GM21825 (cell line): ENCODE results near the gene TRMT5.

Source experiments
- ATAC-seq: cut with Tn5 transposase; IDR thresholded peaks from one replicate; pipeline ENCODE4 v1.9.1; 2021; ENCODE audit warnings: mild to moderate bottlenecking, moderate library complexity; ENCODE audit not compliant: unreplicated experiment

The TRMT5 gene, protein sequence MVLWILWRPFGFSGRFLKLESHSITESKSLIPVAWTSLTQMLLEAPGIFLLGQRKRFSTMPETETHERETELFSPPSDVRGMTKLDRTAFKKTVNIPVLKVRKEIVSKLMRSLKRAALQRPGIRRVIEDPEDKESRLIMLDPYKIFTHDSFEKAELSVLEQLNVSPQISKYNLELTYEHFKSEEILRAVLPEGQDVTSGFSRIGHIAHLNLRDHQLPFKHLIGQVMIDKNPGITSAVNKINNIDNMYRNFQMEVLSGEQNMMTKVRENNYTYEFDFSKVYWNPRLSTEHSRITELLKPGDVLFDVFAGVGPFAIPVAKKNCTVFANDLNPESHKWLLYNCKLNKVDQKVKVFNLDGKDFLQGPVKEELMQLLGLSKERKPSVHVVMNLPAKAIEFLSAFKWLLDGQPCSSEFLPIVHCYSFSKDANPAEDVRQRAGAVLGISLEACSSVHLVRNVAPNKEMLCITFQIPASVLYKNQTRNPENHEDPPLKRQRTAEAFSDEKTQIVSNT

DNA sequence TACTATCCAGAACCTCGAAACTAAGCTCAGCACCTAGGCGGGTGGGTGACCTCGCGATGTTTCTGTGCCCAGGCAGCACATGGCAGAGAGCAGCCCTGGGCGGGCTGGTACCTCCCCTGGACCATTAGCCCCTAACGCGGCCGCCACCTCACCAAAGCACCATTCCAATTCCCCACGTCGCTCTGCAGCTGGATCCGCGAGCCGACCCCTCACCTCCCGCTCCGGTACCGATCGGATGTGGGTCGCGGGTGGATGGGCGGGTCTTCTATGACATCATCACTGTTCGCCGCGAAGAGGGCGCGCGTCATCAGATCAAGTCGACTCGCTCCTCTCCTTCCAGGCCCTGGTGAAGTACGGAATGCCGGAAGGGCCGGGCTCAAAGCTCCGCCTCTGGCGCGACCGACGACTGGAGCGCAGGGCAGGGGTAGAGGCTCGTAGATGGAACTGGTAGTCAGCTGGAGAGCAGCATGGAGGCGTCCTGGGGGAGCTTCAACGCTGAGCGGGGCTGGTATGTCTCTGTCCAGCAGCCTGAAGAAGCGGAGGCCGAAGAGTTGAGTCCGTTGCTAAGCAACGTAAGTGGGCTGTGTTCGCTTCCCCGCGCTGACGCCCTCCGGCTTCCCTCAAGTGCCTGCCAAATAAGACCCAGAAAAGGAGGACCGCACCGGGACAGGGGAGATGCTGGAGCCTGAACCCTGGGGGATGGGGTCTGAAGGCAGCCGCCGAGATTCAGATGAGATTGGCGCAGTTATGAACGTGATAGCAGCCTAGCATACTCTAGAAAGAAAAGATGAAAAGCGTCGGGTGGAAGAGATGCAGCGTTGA lies at the start of gene TRMT5, which contains the start of gene SLC38A6:
TRMT5 (minus strand) TSS at position 269 of the 822 bp plus-strand sequence; CDS start at position 163, 106 bp downstream.
SLC38A6 (plus strand) TSS at position 435 of the 822 bp plus-strand sequence; CDS start at position 468, 33 bp downstream.
- peak; percentile 82 for ATAC-seq

DNA sequence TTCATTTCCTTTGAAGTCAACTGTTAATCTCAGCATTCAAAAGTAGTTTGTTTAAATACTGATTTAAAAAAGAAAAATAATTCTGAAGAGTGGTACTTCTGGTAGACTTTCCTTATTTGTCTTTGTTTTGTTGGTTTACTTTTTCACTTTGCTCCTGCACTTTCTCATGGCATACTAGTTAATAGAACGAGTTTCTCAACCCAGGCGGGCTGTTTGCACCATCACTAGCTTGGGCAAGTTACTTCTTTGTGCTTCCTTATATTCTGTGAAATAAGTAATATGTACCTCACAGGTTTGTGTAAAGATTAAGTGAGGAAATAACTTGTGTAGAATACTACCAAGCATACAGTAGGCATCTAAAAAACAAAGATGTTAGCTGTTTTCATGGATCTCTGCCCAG lies 45.6 kb upstream of the TRMT5 start:
- no peak for ATAC-seq

DNA sequence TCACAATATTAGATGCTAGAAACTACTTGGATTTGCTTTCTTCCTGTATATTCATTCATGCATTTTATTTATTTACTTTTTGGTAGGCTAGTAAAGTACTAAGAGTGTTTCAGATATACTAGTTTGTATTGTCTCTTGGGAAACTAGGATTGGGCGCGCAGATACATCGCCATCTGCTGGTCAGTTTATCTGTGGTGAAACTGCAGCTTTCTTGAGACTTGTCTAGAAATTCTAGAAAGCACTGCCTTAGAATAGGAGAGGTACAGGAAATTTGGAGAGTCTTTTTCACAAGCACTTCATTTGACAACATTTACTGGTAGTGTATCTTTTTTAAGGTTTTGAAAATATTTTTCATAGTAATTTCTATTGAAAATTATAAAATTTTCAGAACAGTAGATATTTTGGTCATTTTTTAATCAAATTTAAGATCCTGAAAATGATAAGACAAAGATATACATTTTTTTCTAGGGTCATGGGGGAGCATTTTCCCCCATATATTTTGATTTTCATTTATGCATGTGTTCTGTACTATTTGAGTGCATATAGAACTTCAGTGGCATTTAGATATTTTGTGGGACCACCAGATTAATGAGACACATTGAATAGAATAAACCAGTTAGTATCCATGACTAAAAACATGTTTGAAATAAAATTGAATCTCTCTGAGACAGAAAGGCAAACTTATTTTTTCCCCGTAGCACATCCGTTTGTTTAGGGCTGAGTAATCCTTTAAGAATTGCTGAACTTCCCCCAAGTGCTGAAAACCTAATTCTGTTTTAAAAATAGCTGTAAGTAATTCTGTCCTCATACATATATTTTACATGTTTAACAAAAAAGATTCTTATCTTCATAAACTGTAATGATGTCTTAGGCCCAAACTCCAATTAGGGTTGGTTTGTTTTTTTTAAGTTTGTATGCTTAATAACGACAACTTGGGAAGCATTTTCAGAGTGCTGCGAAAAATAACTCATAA lies 44.7 kb upstream of the TRMT5 start:
- no peak for ATAC-seq

DNA sequence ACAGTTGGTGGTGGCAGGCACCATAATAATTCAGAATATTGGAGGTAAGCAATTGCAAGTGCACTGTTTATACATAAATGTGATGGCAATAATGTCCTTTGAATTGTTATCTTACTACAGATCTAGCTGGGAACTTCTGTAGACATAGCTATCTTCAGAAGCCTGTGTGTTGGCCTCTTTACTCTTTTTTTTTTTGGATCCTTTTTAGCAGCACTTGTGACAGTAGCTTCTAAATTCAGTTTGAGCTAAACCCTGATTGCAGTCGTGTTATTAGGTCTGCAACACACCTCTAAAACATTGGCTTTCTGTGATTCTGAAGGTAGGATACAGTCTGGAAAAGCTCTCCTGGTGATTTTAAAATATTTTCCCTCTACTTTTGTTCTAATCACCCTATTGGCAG lies 38.7 kb upstream of the TRMT5 start:
- ATAC-seq: no peak

DNA sequence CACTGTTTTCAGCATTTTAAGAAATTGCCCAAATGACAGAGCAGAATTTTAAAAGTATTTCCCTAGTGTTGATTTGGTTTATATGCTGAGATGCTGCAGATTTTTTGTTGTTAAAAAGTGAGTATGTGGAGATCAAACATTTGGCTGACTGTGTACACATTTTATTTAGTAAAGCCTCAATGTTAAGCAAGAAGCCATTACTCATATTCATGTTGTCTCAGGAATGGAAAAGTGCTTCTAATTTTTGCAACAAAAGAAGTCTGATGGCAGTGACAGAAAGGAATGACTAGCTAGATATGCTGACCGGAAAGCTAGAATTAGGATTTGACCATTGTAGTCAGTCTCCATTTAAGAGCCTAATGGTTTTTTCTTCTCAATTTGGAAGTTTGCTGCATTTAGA lies 22.7 kb upstream of the TRMT5 start:
- ATAC-seq: no peak

DNA sequence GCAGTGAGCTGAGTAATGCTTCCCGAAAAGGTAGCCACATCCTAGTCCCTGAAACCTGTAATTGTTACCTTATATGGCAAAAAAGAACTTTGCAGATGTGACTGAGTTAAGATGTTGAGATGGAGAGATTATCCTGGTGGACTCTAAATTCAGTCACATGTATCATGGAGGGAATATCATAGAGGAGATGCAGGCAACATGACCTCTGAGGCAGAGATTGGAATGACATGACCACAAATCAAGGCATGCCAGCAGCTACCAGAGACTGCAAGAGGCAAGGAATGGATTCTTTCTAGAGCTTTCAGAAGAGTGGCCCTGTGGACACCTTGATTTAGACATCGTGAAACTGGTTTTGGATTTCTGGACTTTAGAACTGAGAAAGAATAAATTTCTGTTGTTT lies 18.7 kb upstream of the TRMT5 start:
- no peak for ATAC-seq

DNA sequence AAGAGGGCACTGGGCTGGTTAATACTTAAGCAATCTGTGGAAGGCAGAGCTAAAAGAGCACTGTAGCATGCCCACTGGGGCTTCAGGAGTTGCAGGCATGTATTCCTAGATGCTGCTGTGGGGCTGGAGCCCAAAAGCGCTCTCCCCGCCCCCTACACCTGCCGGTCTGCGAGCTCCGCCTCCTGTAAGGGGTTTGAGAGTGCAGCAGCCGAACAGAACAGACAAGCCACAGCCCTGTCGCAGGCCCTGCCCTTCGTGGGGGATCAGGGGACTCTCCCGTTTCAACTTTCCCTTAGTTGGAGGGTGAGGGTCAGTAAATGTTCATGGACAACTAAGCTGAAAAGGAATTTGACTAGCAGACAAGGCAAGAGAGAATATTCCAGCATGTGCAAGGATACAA lies 17.7 kb upstream of the TRMT5 start:
- ATAC-seq: no peak

DNA sequence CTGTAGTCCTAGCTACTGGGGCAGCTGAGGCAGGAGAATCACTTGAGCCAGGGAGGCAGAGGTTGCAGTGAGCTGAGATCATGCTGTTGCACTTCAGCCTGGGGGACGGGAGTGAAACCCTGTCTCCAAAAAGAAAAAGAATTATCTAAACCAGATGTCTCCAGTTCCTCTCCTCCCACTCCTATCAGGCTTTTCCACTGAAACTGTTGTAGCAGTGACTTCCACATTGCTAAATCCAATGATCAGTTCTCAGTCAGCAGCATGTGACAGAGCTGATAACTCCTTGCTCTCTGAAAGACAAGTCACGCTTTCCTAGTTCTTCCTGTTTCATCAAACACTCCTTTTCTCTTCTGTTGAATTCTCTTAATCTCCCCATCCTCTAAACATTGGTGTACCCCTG lies 8.7 kb upstream of the TRMT5 start:
- no peak for ATAC-seq

DNA sequence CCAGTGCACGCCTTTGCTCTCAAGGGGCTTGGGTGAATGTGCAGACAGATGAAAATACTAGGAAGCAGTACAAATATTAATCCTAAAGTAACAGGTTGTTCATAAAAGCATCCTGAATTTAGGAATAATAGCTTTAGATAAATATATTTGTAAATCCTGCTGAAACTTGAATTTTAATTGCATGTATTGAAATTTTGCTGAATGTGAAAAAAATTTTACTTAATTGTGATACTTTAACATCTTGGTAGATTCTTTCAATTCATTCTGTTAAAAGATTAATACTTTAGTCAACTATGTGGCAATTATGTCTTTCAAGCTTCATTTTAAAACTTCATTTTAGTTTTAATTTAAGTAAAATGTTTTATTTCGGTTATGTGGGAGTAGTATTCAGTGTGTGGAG lies 5.6 kb upstream of the TRMT5 start:
- no peak for ATAC-seq

DNA sequence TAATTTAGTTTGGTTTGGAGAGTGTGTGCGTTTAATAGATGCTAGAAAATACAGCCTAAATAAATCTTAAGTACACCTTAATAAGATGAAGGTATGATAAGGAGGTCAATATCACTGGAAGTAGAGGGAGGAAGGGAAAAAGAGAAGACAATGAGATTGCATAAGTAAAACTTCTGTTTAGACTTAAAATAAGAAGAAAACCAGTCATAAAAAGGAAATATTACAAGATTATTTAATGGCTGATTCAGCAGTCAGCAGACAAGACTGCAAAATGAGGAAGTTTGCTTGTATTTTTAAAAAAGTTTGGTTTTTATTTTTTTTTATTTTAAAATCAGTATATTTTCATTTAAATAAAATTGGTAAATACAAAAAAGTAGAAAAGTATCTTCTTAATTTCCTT lies 3.3 kb upstream of the TRMT5 start:
- no peak for ATAC-seq

DNA sequence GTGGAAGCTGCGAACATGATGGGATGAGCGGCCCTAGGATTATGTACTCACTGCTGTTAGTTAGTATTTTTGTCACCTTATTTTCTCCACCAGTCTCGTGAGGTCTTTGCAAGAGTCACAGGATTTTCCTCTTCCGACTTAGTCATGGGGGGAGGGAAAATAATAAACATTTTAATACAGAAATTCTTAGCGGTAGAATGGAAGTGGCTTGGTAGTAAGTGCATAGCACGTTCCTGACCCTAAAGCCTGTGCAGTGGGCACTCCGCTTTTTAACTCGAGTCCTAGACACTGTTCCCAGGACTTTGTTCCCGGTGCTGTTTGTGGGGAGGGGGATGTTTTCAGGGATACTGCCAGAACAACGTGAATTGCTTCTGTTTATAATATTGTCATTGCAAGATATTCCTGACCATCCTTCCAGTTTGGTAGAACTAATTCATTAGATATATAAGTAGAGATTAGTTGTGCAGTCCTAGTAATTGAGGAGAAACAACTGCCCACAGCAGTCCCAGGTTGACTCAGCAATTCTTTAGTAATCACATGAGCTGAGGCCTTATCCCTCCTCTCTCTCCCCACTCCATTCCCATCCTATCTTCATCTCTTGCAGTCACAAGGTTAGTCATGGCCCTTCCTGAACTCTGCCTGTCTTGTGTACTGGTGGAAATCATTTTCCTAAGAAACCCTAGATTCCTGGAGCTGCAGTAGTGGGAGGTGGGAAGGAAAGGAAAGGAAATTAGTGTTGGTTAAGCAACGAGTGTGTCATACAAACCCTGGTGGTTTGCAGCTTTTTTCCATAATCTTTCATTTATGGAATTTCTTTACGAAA lies 965 bp upstream of the TRMT5 start:
- ATAC-seq: no peak

DNA sequence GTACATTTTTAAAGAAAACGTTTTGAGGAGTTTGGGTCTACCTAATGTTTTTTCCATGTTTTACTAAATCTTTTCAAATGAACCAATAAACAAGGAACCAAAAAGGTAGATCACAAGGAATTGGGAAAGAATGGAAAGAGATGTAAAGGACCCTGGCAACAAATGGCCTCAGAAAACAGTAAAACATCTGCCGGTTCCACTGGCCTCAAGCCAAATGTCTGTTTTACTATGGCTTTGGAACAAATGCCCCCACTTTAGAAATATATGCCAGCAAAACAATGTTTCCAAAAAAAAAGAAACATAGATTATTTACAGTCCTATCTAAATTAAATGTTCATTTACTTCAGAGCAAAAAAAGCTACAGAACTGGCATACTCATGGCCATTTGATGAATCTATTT lies 3.0 kb downstream of the TRMT5 start:
- ATAC-seq: no peak

DNA sequence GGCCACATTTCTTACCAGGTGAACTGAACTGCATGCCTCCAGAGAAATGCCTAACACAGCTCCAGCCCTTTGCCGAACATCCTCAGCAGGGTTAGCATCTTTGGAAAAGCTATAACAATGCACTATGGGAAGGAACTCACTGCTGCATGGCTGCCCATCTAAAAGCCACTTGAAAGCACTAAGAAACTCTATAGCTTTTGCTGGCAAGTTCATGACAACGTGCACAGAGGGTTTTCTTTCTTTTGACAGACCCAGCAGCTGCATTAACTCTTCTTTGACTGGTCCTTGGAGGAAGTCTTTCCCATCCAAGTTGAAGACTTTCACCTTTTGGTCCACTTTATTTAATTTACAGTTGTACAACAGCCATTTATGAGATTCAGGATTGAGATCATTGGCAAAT lies 5.3 kb downstream of the TRMT5 start:
- no peak for ATAC-seq

DNA sequence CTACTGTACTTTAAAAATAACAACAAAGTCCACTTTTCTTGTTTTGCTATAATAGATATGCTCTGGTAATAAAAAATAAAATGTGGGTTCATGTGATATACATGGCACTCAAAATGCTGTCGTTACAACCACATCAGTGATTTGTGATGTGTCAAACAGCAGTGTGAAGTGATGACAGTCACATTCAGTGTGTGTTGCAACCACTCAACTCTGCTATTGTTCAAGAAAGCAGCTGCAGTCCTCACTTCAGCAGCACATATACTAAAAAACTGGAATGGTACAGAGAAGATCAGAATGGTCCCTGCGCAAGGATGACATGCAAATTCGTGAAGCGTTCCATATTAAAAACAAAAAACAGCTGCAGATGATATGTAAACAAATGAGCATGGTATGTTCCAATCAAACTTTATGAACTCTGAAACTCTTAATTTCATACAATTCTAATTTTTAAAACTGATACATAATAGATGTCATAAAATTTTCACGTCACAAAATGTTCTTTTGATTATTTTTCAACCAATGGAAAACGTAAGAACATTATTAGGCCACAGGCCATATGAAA lies 6.7 kb downstream of the TRMT5 start:
- no peak for ATAC-seq

DNA sequence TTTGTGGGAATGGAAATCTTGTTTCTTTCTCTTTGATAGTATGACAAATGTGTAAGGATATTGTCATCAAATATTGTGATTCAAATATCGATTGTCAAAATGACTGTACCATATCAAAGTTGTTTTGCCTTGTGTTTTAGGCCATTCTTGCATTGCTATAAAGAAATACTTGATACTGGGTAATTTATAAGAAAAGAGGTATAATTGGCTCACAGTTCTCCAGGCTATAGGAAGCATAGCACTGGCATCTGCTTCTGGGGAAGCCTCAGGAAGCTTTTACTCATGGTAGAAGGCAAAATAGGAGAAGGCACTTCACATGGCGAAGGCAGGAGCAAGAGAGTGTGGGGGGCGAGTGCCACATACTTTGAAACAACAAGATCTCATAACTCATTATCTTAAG lies 7.8 kb downstream of the TRMT5 start:
- no peak for ATAC-seq

DNA sequence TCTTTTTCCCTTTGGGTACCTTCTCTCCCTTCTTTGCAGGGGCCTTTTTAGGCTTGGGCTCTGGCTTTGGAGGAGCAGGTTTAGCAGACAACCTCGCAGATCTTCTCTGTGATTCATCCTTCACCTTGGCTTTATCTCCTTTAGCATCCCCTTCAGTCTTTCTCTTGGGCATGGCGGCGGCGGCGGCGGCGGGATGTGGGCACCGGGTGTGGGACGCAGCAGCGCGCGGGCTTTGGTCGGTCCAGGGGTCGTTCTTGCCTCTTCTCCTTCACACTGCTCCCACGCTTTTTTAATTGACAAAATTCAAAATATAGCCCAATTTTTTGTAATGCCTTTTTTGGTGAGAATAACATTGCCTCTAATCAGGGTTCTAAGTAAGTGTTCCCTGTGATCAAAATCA lies 8.6 kb downstream of the TRMT5 start:
- ATAC-seq: no peak

DNA sequence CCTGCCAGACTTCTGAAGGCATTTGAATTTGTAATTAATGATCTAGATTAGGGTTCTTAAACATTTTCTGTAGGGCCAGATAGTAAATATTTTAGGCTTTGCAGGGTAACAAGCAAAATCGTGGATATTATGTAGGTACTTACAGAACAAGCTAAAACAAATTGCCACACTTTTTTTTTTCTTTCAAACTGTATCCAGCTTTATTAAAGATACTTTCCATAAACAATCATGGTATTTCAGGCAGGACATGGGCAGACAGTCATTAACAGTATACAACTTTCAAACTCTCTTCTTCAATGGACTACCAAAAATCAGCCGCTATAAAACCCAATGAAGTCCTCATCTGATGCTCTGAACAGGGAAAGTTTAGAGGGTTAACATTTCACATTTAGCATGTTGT lies 9.6 kb downstream of the TRMT5 start:
- no peak for ATAC-seq

DNA sequence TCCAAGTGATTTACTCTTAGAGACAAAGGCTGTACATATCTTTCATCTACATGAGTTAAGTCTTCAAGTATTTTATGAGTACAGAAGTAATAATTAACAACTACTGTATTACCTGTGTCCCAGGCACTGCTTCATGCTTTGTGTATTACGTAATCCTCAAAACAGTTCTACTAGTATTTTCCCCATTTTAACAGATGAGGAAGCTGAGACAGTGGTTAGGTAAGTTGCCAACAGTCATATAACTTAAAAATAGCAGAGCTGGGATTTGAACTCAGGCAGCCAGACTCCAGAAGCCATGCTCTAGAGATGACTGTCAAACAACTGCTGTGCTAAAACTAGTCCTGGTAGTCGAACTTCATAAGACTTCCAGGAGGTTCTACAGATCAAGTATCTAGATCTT lies 10.7 kb downstream of the TRMT5 start:
- no peak for ATAC-seq

DNA sequence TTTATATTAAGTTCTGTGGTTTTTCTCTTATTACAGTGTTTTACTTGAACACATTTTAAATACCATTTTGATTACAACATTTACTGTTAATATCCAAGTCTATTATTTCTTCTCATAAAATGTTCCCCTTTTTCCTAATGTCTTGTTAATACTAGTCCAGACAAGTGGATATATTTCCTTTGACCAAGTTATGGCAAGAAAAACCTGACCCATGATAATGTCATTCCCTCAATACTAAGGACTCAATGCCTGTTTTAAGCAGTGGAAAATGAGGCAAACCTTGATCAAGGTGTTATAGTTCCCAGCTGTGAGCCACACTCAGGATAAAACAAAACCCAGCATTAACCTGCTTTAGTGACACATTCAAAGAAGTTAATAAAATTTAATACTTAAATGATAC lies 12.2 kb downstream of the TRMT5 start:
- ATAC-seq: no peak

DNA sequence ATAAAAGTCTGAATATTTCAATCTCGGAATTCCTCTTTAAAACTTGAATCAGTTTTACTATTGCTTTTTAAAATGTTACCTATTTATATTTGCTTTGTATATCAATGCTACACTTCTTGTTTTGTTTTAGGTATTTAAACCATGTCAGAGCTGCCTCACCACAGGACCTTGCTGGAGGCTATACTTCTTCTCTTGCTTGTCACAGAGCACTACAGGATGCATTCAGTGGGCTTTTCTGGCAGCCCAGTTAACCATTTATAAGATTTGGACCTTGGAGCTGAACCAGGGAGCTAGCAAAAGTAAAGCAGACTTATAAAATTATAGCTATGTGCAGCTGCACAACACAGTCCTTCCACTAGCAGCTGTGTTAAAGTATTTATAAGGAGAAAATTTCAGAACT lies 12.8 kb downstream of the TRMT5 start:
- ATAC-seq: no peak
